AG04450 (cell line): ENCODE data around the gene GLCCI1. TPM values are rescaled to one million over a fixed set of nuclear protein-coding genes. Genes with fewer than 3 reads are reported as not detected.
A peak's percentile ranks its signal among the peaks of the same experiment; 100 is the strongest.

Experiments
- CTCF ChIA-PET: fragments of 300-600, 350-600 bp; formaldehyde crosslinking; extraction: SDS; loops from one replicate; lab custom pipeline; 2022; ENCODE audit warnings: antibody characterized with exemption, inconsistent platforms; lab: Charles Lee
- POLR2A ChIA-PET: fragments of 350-600 bp; formaldehyde crosslinking; extraction: SDS; loops from one replicate; lab custom pipeline; 2021; ENCODE audit warnings: antibody characterized with exemption, inconsistent platforms; lab: Yijun Ruan, JAX
- DNase-seq: peaks from one replicate; pipeline ENCODE4 v3.0.0-alpha.2; 2011; ENCODE audit warnings: low read depth, low spot score
- H3K27ac ChIP-seq: one replicate; pipeline ENCODE4 v1.5.1; 2012; ENCODE audit warnings: low read depth, low read length, control low read depth
- H3K27me3 ChIP-seq: one replicate; pipeline ENCODE4 v1.6.0; 2012; ENCODE audit warnings: low read length; ENCODE audit not compliant: control insufficient read depth, insufficient read depth
- H3K4me3 ChIP-seq: 2 replicates; pipeline ENCODE4 v1.5.1; 2011; ENCODE audit warnings: mild to moderate bottlenecking, low read depth, low read length, control low read depth
- H3K9me3 ChIP-seq: 2 replicates; pipeline ENCODE4 v1.5.1; 2012; ENCODE audit warnings: low read length; ENCODE audit not compliant: control insufficient read depth, insufficient read depth
- CTCF ChIP-seq: IDR thresholded peaks from 2 replicates; pipeline ENCODE4 v1.5.1; 2011; ENCODE audit warnings: low read depth, low read length, control low read depth, inconsistent platforms
- polyA plus RNA-seq: library from polyadenylated mRNA; depleted of rRNA; stranded (reverse); fragments of >200 nt; gene quantifications from 2 replicates; pipeline ENCODE4 v1.2.3, GENCODE V29; 2011

The GLCCI1 gene
- polyA plus RNA-seq, 1 experiment = 13.5 TPM

GRCh38 chr7:7970531-7971307 is 2.1 kb downstream of the GLCCI1 start:
- POLR2A ChIA-PET = interaction anchor here (1.2 kb wide), 1 partner anchor 110 kb away, joined by 5 read pairs; no protein-coding TSS in a partner anchor
- no peaks in the 10 kb centered on the region for H3K27me3 ChIP-seq
- CTCF ChIA-PET = interaction anchor here (0.6 to 2.0 kb wide), 4 partner anchors 8 to 376 kb away, joined by 3 to 11 read pairs (median 4); no protein-coding TSS in a partner anchor
- no peak for DNase-seq
- H3K4me3 ChIP-seq = peak overlapping the region; percentile 90
- H3K9me3 ChIP-seq = no peaks in the 10 kb centered on the region
- H3K27ac ChIP-seq = no peak overlapping the region
- TF ChIP-seq CTCF = no peak

DNA sequence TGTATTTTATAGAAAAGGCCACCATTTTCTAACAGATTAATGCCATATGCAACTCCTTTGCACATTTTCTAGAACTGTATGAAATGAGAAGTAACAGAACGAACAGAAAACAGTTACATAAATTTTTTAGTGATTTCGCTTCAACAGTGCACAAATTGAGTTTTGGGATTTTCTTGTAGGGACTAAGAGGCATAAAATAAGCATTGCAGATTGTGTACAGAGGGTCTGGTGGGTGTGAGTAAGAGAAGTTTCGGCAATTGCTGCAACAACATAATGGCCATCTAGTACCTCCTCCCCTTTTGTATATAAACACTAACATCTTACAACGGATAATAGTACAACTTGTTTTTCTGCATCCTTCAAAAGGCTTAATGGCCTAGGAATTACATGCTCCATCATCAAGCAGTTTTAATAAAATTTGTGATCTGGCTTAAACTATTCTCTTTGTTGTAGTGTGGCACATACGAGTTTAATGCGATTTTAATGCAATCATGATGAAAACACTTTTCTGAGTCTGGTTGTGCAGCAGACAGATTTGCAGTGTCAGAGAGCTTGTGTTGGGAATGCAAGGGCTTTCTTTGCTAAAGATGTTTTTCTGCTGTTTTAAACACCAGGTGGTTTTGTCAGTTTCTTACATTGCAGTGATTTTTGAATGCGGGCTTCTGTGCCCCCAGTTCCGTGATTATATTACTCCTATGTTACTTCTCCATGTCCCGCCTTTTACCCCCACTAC is 2.9 kb downstream of the GLCCI1 start:
- Histone ChIP-seq H3K9me3 (no peaks in the 10 kb centered on the region), H3K27ac (no peak overlapping the region), H3K27me3 (no peaks in the 10 kb centered on the region), H3K4me3 (peak overlapping the region; percentile 90)
- CTCF ChIA-PET = no interaction called here
- TF ChIP-seq CTCF = no peak
- POLR2A ChIA-PET = no interaction called here
- DNase-seq = no peak

DNA sequence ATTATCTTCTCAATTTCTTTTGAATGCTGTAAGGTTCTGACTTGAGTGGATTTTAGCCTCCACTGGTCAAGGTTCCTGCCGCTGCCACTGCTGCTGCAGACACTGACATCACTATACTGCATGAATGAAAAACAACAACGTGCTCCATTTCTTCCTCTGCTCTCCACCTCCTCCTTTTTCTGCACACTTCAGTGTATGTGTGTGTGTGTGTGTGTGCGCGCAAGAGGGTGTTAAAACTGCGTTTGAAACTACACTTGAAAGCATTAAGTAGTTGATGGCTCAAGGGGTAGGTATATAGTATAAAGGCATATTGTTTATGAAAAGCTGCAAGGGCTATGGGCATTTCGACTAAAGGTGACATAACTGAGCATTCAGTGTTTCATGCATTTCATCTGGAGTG is 3.5 kb downstream of the GLCCI1 start:
- no peak for TF ChIP-seq CTCF
- ChIA-PET CTCF (no interaction called here), POLR2A (no interaction called here)
- DNase-seq = no peak
- Histone ChIP-seq H3K4me3 (peak overlapping the region; percentile 40), H3K27ac (no peak overlapping the region), H3K9me3 (no peaks in the 10 kb centered on the region), H3K27me3 (no peaks in the 10 kb centered on the region)

DNA sequence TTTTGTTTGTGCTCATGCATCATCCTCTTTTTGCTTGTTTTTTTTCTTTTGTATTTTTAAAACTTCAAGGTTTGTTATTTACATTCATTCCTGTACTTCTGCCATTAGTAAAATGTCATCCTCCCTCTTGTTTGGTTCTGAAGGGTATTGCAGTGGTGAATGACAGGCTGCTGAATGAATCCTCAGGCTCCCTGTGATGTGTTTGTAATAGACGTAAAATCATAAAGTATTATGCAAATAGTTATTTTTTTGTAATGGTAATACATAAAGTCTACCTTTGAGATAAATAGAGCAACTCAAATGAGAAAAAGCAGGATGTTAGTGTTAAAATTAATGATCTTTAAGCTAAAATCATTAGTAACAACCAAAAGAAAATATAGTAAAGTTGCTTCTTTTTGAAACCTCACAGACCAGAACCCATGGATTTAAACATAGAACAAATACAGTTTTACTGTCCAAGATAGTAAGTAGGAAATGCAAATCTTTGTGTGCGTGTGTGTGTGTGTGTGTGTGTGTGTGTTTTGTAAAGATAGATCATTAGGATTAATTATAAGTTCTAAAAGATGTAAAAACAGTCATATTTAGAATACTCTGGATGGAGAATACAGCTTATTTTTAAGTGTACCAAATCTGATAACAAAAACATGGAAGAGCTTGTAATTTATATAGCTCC is 4.5 kb downstream of the GLCCI1 start:
- no peak for TF ChIP-seq CTCF
- Histone ChIP-seq H3K4me3 (no peak overlapping the region), H3K9me3 (no peaks in the 10 kb centered on the region), H3K27ac (no peak overlapping the region), H3K27me3 (no peaks in the 10 kb centered on the region)
- ChIA-PET CTCF (interaction anchor here (1.0 kb wide), 1 partner anchor 292 kb away, joined by 4 read pairs; no protein-coding TSS in a partner anchor), POLR2A (no interaction called here)
- no peak for DNase-seq
